Pulmonary artery endothelial cell (primary cell): ENCODE data around the gene P3H2. TPM values are rescaled to one million over a fixed set of nuclear protein-coding genes. Genes with fewer than 3 reads are reported as not detected.
A peak's percentile ranks its signal among the peaks of the same experiment; 100 is the strongest.
"Not testable (repeated sequence)": the region's sequence is repeated elsewhere in the genome, so short reads cannot be mapped to it uniquely, and the experiment has no call there.

Experiments used
- DNase-seq: peaks from one replicate; pipeline ENCODE4 v3.0.0-alpha.2; 2011; ENCODE audit warnings: low read depth, low spot score
- total RNA-seq: library from RNA; depleted of rRNA; stranded (reverse); fragments of >200 nt; gene quantifications from 2 replicates; pipeline ENCODE4 v1.2.3, GENCODE V29; 2014

P3H2 gene
- total RNA-seq, 1 donor from 2014 or later, result 1.3 TPM

- DNase-seq, result no peak
Observed at GRCh38 chr3:189988322-189988721, 132.4 kb downstream of the P3H2 start.

- DNase-seq, result no peak
Observed at GRCh38 chr3:189985948-189986347, 134.7 kb downstream of the P3H2 start.

DNA sequence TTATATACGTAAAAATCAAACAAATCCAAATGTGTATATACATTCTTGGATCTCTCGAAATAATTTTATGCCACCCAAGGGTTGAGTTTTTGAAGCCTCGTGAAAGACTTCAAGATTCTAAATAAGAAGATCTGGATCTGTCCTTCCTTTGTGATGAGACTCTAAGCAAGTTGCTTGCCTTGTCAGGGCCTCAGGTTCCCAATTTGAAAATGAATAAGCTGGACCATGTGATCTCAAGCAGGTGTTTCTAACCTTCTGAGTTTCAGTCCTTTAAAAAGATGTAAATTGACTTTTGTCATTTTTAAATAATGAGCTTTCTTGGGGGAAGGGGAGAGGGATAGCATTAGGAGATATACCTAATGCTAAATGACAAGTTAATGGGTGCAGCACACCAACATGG lies 137.1 kb downstream of the P3H2 start:
- no peak for DNase-seq

DNA sequence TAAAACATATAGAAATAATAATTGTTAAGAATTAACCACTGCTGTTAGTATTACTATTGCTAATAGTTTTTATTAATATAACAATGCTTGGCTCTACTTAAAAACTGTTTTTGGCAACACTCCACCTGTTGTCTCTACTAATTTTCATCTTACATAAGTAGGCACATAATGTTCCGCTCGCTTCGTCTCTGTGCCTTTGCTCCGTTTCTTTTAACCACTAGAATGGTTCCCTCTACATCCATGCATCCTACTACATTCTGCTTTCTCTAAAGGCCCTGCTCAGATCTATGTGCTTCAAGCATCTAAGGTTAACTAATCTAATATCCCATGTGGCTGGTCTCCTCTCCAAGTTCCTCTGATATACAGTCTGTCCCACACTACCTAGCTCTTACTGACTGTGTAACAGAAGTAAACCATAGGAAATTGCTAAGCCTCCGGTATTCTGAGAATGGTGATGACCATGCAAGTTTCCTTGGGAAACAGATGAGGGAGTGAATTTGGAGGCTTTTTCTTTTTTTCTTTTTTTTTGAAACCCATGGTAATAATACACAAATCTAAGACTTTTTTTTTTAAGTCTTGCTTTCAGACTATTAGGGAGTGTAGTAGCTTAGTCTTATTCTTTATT lies 138.3 kb downstream of the P3H2 start:
- DNase-seq, result no peak

- DNase-seq, result no peak
Observed at GRCh38 chr3:189981668-189982067, 139.0 kb downstream of the P3H2 start.

GRCh38 chr3:189978753-189979152 lies 141.9 kb downstream of the P3H2 start:
- DNase-seq, result no peak

DNA sequence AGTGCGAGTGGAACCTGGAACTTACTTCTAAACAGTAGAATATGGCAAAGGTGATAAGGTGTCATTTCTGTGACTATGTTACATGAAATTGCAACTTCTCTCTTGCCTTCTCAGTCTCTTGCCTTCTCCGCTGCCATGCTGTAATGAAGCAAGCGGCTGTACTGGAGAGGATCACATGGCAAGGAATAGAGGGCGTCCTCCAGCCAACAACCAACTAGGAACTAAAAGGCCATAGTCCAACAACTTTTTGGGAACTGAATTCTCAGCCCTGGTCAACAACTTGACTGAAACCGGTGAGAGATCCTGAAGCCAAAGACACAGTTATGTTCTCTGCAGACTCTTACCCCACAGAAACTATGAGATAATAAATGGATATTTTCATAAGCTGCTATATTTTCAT lies 143.5 kb downstream of the P3H2 start:
- no peak for DNase-seq

GRCh38 chr3:189975391-189975990 lies 145.2 kb downstream of the P3H2 start:
- DNase-seq, result no peak

GRCh38 chr3:189974359-189974758 lies 146.3 kb downstream of the P3H2 start:
- DNase-seq, result no peak

DNA sequence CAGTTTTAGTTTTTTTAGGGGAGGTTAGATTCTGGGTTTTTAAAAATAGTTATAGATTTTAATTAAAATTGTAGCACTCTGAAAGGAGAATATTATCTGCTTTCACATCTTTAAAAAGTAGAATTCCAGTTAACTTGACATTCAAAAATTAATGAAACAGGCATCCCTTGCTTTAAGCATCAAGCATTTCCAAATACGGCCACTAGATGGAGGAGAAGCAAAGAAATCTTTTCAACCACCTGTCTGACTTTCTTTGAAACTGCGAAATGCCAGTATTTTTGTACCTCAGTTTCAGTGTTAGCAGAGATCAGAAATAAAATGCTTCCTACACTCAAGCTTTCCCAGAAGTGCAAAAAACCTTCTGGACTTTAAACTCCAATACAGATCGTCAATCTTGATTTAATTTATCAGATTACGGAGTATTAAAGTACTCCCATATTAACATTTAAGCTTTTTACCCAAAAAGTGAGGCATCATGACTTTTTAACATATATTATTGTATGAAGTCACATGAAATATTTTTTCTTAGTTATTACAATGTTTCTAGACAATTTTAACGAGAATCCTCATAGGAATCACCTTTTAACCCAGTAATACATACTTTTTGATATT lies 153.3 kb downstream of the P3H2 start:
- DNase-seq, result no peak

- no peak for DNase-seq
Observed at GRCh38 chr3:189966843-189967242, 153.9 kb downstream of the P3H2 start.

DNA sequence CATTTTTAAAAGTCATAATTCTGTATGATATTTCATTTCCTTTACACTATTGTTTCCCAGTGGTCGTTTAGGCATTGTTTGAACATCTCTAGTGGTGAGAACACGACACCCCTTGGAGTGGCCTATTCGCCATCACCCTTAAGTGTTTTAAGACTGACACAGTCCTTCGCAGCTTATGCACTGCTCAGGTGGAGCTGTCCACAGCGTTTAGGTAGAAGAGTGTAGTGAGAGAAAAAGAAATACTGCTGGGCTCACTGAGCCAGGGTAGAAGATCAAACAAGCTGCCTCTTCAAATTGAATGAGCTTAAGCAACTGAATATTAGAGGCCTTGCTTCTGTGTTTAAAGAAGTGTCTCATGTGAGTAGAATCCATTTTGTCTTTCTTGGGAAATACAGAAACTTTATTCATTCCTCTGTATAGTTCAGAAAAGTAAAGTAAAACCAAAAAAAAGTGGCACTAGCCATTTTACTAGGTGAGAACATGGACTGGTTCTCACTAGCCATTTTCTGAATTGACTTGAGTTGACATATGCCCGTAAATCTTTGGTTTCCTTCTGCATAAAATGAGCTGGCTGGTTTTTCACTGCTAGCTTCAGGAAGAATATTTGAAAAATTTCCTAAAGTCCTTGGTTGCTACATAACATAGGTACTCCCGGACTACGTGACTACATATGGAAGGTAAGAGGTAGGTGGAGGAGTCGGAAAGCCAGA lies 155.9 kb downstream of the P3H2 start:
- DNase-seq, result no peak

- DNase-seq, result no peak
Observed at GRCh38 chr3:189962466-189962865, 158.2 kb downstream of the P3H2 start.

DNA sequence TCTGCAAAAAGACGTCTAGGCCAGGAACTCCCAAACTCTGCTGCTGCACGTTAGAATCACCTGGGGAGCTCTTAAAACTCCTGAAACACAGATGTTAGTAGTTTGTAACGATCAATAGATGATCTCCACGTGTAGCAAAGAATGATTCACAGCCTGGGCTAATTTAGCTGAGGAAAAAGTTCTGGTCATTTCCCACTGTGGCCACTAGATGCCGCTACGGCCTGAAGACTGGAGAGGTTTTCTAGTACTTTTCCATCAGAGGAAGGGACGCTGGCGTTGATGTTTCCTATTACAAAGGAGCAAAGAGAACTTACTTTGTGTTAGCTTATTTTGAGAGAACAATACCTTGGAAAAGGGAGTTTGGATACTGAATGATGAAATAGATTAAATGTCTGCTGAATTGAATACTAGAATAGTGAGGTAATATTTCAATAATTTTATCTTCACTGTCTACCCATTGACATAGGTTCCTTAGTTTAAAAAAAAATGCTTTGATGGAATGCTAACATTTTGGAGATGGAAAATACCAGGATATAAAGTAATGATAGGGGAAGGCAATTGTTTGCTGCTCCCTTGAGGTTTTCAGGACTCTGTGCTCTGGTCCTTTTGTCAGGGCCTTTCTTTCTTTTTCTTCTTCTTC lies 159.1 kb downstream of the P3H2 start:
- DNase-seq, result peak; percentile 64

GRCh38 chr3:189961086-189961485 lies 159.6 kb downstream of the P3H2 start:
- DNase-seq, result not testable (repeated sequence)

DNA sequence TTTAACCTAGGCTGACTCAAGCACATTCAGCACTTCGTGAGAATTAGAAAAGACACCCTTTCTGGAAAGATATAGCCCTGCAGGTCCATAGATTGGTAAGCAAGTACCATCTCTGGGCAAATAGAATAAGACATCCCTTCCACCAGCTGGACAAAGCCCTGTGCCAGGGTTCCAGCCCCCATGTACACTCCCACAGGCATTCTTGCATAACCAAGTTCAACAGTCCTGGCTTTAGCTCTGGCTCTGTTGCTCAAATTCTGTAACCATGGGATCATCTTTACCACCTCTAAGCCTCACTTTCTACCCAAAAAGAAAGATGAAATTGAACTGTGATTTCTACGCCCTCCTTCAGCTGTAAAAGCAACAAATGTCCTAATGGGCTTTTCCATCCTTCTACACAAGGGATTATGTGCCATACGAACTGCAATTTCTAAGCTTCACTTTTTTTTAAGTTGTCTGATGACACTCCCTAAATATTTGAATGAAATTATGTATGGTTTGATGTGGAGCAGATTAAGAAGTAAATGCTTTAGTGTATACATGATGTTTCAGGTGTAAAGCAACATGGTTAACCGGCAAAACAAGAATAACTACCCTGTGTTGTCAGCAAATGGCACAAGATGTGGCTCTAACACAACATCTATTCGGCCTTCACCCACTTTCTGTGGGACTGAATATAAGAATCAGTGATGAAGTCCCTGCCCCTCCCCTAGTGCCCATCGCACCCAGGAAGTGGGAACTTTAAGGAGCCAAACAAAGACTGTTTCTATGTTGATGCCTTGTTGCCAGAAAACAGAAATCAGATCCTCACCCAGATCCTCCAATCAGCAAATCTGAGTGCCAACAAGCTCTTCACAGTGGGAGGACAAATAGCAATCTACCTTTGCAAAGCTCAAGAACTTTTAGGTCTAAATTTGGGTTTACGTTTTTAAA lies 165.7 kb downstream of the P3H2 start:
- no peak for DNase-seq

- DNase-seq, result no peak
Observed at GRCh38 chr3:189953551-189953950, 167.1 kb downstream of the P3H2 start.

- no peak for DNase-seq
Observed at GRCh38 chr3:189952272-189952671, 168.4 kb downstream of the P3H2 start.

- DNase-seq, result no peak
Observed at GRCh38 chr3:189950258-189950657, 170.4 kb downstream of the P3H2 start.

DNA sequence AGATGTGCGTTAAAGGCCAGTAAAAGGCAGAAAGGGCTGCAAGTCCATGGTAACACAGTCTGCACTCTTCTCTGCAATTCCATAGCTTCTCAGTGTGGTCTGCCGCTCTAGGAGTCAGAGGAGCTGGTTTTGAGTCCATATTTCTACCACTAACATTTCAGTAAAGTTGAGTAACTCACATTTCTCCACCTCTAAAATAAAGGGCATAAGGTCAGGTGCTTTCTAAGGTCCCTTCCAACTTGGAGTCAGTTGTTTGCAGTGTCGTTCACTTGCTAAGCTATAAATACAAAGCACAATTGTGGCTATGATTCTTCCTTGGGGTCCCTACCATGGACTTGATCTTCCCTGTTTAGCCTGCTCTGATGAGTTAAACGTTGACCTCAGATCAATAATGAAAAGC lies 171.1 kb downstream of the P3H2 start:
- DNase-seq, result no peak

DNA sequence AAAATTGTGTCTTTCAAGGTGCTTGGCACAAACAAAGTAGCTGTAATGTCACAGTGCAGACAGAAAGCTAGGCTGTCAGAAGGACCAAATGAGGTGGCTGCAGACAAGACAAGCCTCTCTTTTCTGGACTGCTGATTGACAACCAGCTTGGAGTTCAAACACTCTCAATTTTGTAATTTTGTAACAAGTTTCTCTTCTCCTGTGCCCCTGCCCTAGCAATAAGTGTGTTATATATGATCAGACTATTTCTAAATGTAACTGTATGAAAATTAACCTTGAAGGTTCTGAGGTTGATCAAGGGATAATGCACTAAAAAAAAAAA lies 172.0 kb downstream of the P3H2 start:
- no peak for DNase-seq
